KG1 (cell line): Measurements from ENCODE around the gene GOLGA8Q.
"Not testable (repeated sequence)": the region's sequence is repeated elsewhere in the genome, so short reads cannot be mapped to it uniquely, and the experiment has no call there.

Experiments
- DNase-seq: peaks from one replicate; lab custom pipeline; 2025; lab: John Stamatoyannopoulos, UW

Gene GOLGA8Q

GRCh38 chr15:30551750-30552149 lies at the start of gene GOLGA8Q:
TSS of gene GOLGA8Q (plus strand) at chr15:30552050. CDS start at chr15:30552078, 28 bp downstream.
- DNase-seq = not testable (repeated sequence)

GRCh38 chr15:30502904-30503781 lies 48.7 kb upstream of the GOLGA8Q start:
- not testable (repeated sequence) for DNase-seq

- DNase-seq = not testable (repeated sequence)
Observed at GRCh38 chr15:30504162-30504843, 47.5 kb upstream of the GOLGA8Q start.

GRCh38 chr15:30514545-30514944 lies 37.3 kb upstream of the GOLGA8Q start:
- DNase-seq = not testable (repeated sequence)

GRCh38 chr15:30523453-30524243 lies 28.2 kb upstream of the GOLGA8Q start:
- DNase-seq = not testable (repeated sequence)

- not testable (repeated sequence) for DNase-seq
Observed at GRCh38 chr15:30525912-30526311, 25.9 kb upstream of the GOLGA8Q start.

GRCh38 chr15:30529049-30529448 lies 22.8 kb upstream of the GOLGA8Q start:
- DNase-seq = not testable (repeated sequence)

- not testable (repeated sequence) for DNase-seq
Observed at GRCh38 chr15:30566949-30567348, 15.1 kb downstream of the GOLGA8Q start.

- not testable (repeated sequence) for DNase-seq
Observed at GRCh38 chr15:30573012-30573491, 21.2 kb downstream of the GOLGA8Q start.

- not testable (repeated sequence) for DNase-seq
Observed at GRCh38 chr15:30579394-30579970, 27.6 kb downstream of the GOLGA8Q start.

GRCh38 chr15:30580716-30581115 lies 28.9 kb downstream of the GOLGA8Q start:
- DNase-seq = not testable (repeated sequence)

GRCh38 chr15:30598953-30599352 lies 47.1 kb downstream of the GOLGA8Q start:
- not testable (repeated sequence) for DNase-seq

- not testable (repeated sequence) for DNase-seq
Observed at GRCh38 chr15:30603796-30604195, 51.9 kb downstream of the GOLGA8Q start, which contains the start of gene GOLGA8H. TSS of gene GOLGA8H (plus strand) at chr15:30604028. CDS start at chr15:30604126, 98 bp downstream.
